ENCODE measurements around the gene VAT1. TPM values are rescaled to one million over a fixed set of nuclear protein-coding genes. Genes with fewer than 3 reads are reported as not detected.
A peak's percentile ranks its signal among the peaks of the same experiment; 100 is the strongest.

VAT1 gene
- total and polyA plus RNA-seq, 2 of the 13 experiments (the other 11 are each of a cell fraction or from before 2014, with no cell fraction given), result 143 to 205 TPM

- H3K4me3 ChIP-seq (replicated peaks in 1 of 3; ENCODE audit: insufficient read depth in 1 of 3, low read depth in 2 of 3, low read length in 3 of 3), result peak overlapping the region; percentile 47 to 55 (median 51); a peak in 4 of 6 replicates
- intact Hi-C loops (cut with micrococcal nuclease; ENCODE audit: unreplicated experiment) (loop anchor here (1.0 kb wide), 1 partner anchor 11 kb away; no protein-coding TSS in a partner anchor), in situ Hi-C loops (cut with HindIII; ENCODE audit: extremely low pct_ligation_motif_present, low pct_unique_long_range_greater_than_20kb) (no loop called here)
- peaks cover 85% of the 10 kb centered on the region for H3K4me1 ChIP-seq (ENCODE audit: insufficient read depth, low read length)
- WGBS (ENCODE audit: low lambda C conversion rate), result 20% methylated on average over 5 of the region's 5 CpGs
- FAIRE-seq (peak; percentile 100), ATAC-seq (peak; percentile 81), DNase-seq (ENCODE audit: low spot score) (peak; percentile 100)
- peaks cover 13 to 27% of the 10 kb centered on the region in 2 experiments; a peak in 4 of 5 replicates for H3K36me3 ChIP-seq (replicated peaks in 1 of 2; ENCODE audit: control insufficient read depth in 1 of 2, insufficient read depth in 2 of 2, low read length in 2 of 2)
- H3K27ac ChIP-seq (ENCODE audit: extremely low read length, insufficient read depth, low read length), result peak overlapping the region; percentile 97
- peak overlapping the region; percentile 82 for H3K9ac ChIP-seq (ENCODE audit: insufficient read depth, low read depth, low read length)
- H3K79me2 ChIP-seq (ENCODE audit: insufficient read depth, low read length), result peaks cover 7% of the 10 kb centered on the region
- no peaks in the 10 kb centered on the region for H3K9me3 ChIP-seq (ENCODE audit: low read length)
- ChIA-PET CTCF (ENCODE audit: low intra/inter-chr PET ratio, low total read pairs) (no interaction called here), POLR2A (interaction anchor here (0.8 to 8.3 kb wide), 17 partner anchors 9 to 402 kb away, joined by 3 to 162 read pairs (median 8); partner anchors contain the start of genes RETREG3, RND2, RPL27 and RUNDC1)
- H2AFZ ChIP-seq (ENCODE audit: low read length), result no peak overlapping the region
- H3K4me2 ChIP-seq (ENCODE audit: low read depth, low read length), result peak overlapping the region; percentile 81
- H4K20me1 ChIP-seq (ENCODE audit: insufficient read depth, low read length), result no peaks in the 10 kb centered on the region
- no peaks in the 10 kb centered on the region; a peak in 1 of 5 replicates for H3K27me3 ChIP-seq (ENCODE audit: control insufficient read depth in 1 of 2, insufficient read depth in 2 of 2, low read length in 2 of 2)
- BruUV-seq (replicated peaks), result no TSS peak
- peak; percentile 67; the same call in 1 of the 2 replicates for TF ChIP-seq POGK (CRISPR knock-in tag; conservative IDR thresholded peaks at IDR 0.05)
- peak; percentile 93 for TF ChIP-seq ASH2L (IDR thresholded peaks at IDR 0.05; ENCODE audit: insufficient read length, low read depth, low read length)
- TF ChIP-seq ZC3H13 (CRISPR knock-in tag; IDR thresholded peaks at IDR 0.05), result no peak
- no peak for TF ChIP-seq ZNF501 (CRISPR knock-in tag; IDR thresholded peaks at IDR 0.05)
- TF ChIP-seq ZC3H4 (CRISPR knock-in tag; IDR thresholded peaks at IDR 0.05; ENCODE audit: borderline replicate concordance), result no peak
- no peak for TF ChIP-seq GPN1 (CRISPR knock-in tag; IDR thresholded peaks at IDR 0.05; ENCODE audit: borderline replicate concordance)
- TF ChIP-seq SIN3A (IDR thresholded peaks at IDR 0.05; ENCODE audit: borderline replicate concordance, low read depth, low read length), result no peak
- peak; percentile 74 for TF ChIP-seq NCOR1 (IDR thresholded peaks at IDR 0.05; ENCODE audit: borderline replicate concordance, low read length)
- no peak for TF ChIP-seq SRY (CRISPR knock-in tag; IDR thresholded peaks at IDR 0.05)
- TF ChIP-seq GATAD1 (CRISPR knock-in tag; IDR thresholded peaks at IDR 0.05), result no peak
- TF ChIP-seq BCL6 (CRISPR knock-in tag; IDR thresholded peaks at IDR 0.05), result peak; percentile 79
- peak; percentile 80 for TF ChIP-seq NR2F6 (IDR thresholded peaks at IDR 0.05)
- peak; percentile 90; the same call in 1 of the 2 replicates for TF ChIP-seq NR2F6 (CRISPR knock-in tag; IDR thresholded peaks at IDR 0.05)
- no peak for TF ChIP-seq ZBTB7A (CRISPR knock-in tag; IDR thresholded peaks at IDR 0.05)
- no peak for TF ChIP-seq MYPOP (CRISPR knock-in tag; IDR thresholded peaks at IDR 0.05)
- no peak for TF ChIP-seq ZNF737 (CRISPR knock-in tag; IDR thresholded peaks at IDR 0.05; ENCODE audit: borderline replicate concordance)
- TF ChIP-seq BRCA1 (CRISPR knock-in tag; IDR thresholded peaks at IDR 0.05), result no peak
- peak; percentile 98 for TF ChIP-seq IKZF5 (CRISPR knock-in tag; IDR thresholded peaks at IDR 0.05)
- no peak for TF ChIP-seq SP4 (CRISPR knock-in tag; IDR thresholded peaks at IDR 0.05)
- TF ChIP-seq NR3C1 (CRISPR knock-in tag; IDR thresholded peaks at IDR 0.05), result no peak
- TF ChIP-seq CBX1 (IDR thresholded peaks at IDR 0.05; ENCODE audit: low read depth), result peak; percentile 49
- no peak for TF ChIP-seq IKZF4 (CRISPR knock-in tag; IDR thresholded peaks at IDR 0.05; ENCODE audit: borderline replicate concordance, low read depth, not compliant biosample characterization)
- no peak for TF ChIP-seq ZNF496 (CRISPR knock-in tag; IDR thresholded peaks at IDR 0.05; ENCODE audit: insufficient replicate concordance)
Observed at GRCh38 chr17:43010667-43011308, 11.4 kb downstream of the VAT1 start.
